ENCODE results near the gene JAG2.
"Not testable (repeated sequence)": the region's sequence is repeated elsewhere in the genome, so short reads cannot be mapped to it uniquely, and the experiment has no call there.

The JAG2 gene

GRCh38 chr14:105137481-105138020 lies 31.0 kb downstream of the JAG2 start:
- no peak for DNase-seq

- no peak for DNase-seq
Measured at GRCh38 chr14:105136401-105137322, 31.9 kb downstream of the JAG2 start.

- no peak for DNase-seq
Measured at GRCh38 chr14:105135700-105136395, 32.7 kb downstream of the JAG2 start.

GRCh38 chr14:105132921-105133654 lies 35.5 kb downstream of the JAG2 start:
- DNase-seq: no peak

GRCh38 chr14:105131241-105131640 lies 37.3 kb downstream of the JAG2 start:
- no peak for DNase-seq

- no peak for DNase-seq
Measured at GRCh38 chr14:105128059-105128458, 40.5 kb downstream of the JAG2 start.

GRCh38 chr14:105126981-105127329 lies 41.6 kb downstream of the JAG2 start:
- no peak for DNase-seq

GRCh38 chr14:105126126-105126980 lies 42.2 kb downstream of the JAG2 start:
- DNase-seq: no peak

GRCh38 chr14:105124823-105125222 lies 43.8 kb downstream of the JAG2 start:
- no peak for DNase-seq

GRCh38 chr14:105123981-105124765 lies 44.4 kb downstream of the JAG2 start:
- DNase-seq: no peak

GRCh38 chr14:105123064-105123665 lies 45.4 kb downstream of the JAG2 start:
- no peak for DNase-seq

- no peak for DNase-seq
Measured at GRCh38 chr14:105120056-105120455, 48.5 kb downstream of the JAG2 start.

GRCh38 chr14:105119408-105120025 lies 49.1 kb downstream of the JAG2 start:
- DNase-seq: no peak

GRCh38 chr14:105118646-105119407 lies 49.7 kb downstream of the JAG2 start:
- no peak for DNase-seq

GRCh38 chr14:105117710-105118385 lies 50.7 kb downstream of the JAG2 start:
- no peak for DNase-seq

GRCh38 chr14:105117257-105117646 lies 51.3 kb downstream of the JAG2 start:
- DNase-seq: no peak

GRCh38 chr14:105116451-105117256 lies 51.9 kb downstream of the JAG2 start:
- no peak for DNase-seq

GRCh38 chr14:105109243-105109642 lies 59.3 kb downstream of the JAG2 start:
- not testable (repeated sequence) for DNase-seq
